ENCODE measurements around the gene CHD5.
"Not testable (repeated sequence)": the region's sequence is repeated elsewhere in the genome, so short reads cannot be mapped to it uniquely, and the experiment has no call there.

Gene CHD5

GRCh38 chr1:6081901-6082300 lies 98.2 kb downstream of the CHD5 start:
- in situ Hi-C loops (cut with HindIII; ENCODE audit: low pct_unique_long_range_greater_than_20kb, low sequenced_read_pairs) = no loop called here
- no peak for DNase-seq (ENCODE audit: low read depth in 1 of 2, low spot score in 1 of 2)
- TF ChIP-seq JUND (IDR thresholded peaks at IDR 0.05; ENCODE audit: low read depth) = no peak

GRCh38 chr1:6080469-6080868 lies 99.7 kb downstream of the CHD5 start:
- in situ Hi-C loops (cut with HindIII; ENCODE audit: low pct_unique_long_range_greater_than_20kb, low sequenced_read_pairs) = no loop called here
- TF ChIP-seq JUND (IDR thresholded peaks at IDR 0.05; ENCODE audit: low read depth) = no peak
- DNase-seq (ENCODE audit: low read depth in 1 of 2, low spot score in 1 of 2) = peak; percentile 37 to 56

- in situ Hi-C loops (cut with HindIII; ENCODE audit: low pct_unique_long_range_greater_than_20kb, low sequenced_read_pairs) = no loop called here
- DNase-seq (ENCODE audit: low read depth in 1 of 2, low spot score in 1 of 2) = no peak
- no peak for TF ChIP-seq JUND (IDR thresholded peaks at IDR 0.05; ENCODE audit: low read depth)
Measured at GRCh38 chr1:6077919-6078318, 102.2 kb downstream of the CHD5 start.

- TF ChIP-seq JUND (IDR thresholded peaks at IDR 0.05; ENCODE audit: low read depth) = no peak
- in situ Hi-C loops (cut with HindIII; ENCODE audit: low pct_unique_long_range_greater_than_20kb, low sequenced_read_pairs) = no loop called here
- no peak for DNase-seq (ENCODE audit: low read depth in 1 of 2, low spot score in 1 of 2)
Measured at GRCh38 chr1:6077506-6077905, 102.6 kb downstream of the CHD5 start.

- not testable (repeated sequence) for DNase-seq (ENCODE audit: low read depth in 1 of 2, low spot score in 1 of 2)
Measured at GRCh38 chr1:6077061-6077460, 103.1 kb downstream of the CHD5 start.

DNA sequence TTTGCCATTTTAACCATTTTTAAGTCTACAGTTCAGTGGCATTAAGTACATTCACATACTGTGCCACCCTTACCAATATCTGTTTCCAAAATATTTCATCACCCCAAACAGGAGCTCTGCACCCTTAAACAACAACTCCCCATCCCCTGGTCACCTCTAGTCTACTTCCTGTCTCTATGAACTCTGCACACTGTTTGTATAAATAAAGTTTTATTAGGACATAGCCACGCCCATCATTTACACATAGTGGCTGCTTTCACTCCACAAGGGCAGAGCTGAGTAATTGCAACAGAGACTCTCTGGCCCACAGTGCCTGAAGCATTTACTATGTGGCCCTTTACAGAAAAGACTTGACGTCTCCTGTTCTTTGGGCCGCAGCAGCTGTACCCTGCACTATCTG lies 104.4 kb downstream of the CHD5 start:
- no peak for TF ChIP-seq JUND (IDR thresholded peaks at IDR 0.05; ENCODE audit: low read depth)
- in situ Hi-C loops (cut with HindIII; ENCODE audit: low pct_unique_long_range_greater_than_20kb, low sequenced_read_pairs) = no loop called here
- peak in 1 of 2 experiments; percentile 12 for DNase-seq (ENCODE audit: low read depth in 1 of 2, low spot score in 1 of 2)

More at GRCh38 chr1:6077061-6077460, 103.1 kb downstream of the CHD5 start:
- in situ Hi-C loops (cut with HindIII; ENCODE audit: low pct_unique_long_range_greater_than_20kb, low sequenced_read_pairs) = not testable (repeated sequence)

DNA sequence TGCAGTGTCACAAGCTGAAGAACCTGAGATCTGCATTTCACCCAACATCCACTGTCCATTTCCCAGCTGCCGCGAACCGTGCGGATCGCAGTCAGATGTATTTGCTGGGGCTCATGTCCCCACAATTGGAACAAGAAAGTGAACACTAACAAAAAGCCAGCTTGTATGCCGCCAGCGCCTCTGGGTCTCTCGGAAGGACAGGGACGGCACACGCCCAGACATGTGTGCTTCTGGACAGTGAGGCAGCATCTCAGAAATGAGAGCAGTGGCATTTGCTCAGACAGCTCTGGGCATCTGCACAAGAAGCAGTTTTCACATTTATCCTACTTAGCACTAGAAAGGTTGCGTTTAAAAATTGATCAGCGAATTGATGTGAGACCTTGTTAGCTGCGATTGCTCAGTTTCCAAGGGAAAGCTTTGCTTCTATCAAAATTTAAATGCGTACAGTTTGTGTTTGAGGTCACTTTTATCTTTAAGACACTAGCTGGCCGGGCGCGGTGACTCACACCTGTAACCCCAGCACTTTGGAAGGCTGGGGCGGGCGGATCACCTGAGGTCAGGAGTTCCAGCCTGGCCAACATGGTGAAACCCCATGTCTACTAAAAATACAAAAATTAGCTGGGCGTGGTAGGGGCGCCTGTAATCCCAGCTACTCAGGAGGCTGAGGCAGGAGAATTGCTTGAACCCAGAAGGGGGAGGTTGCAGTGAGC lies 105.8 kb downstream of the CHD5 start:
- in situ Hi-C loops (cut with HindIII; ENCODE audit: low pct_unique_long_range_greater_than_20kb, low sequenced_read_pairs) = no loop called here
- TF ChIP-seq JUND (IDR thresholded peaks at IDR 0.05; ENCODE audit: low read depth) = no peak
- no peak for DNase-seq (ENCODE audit: low read depth in 1 of 2, low spot score in 1 of 2)

- in situ Hi-C loops (cut with HindIII; ENCODE audit: low pct_unique_long_range_greater_than_20kb, low sequenced_read_pairs) = no loop called here
- no peak for TF ChIP-seq JUND (IDR thresholded peaks at IDR 0.05; ENCODE audit: low read depth)
Measured at GRCh38 chr1:6073480-6074053, 106.6 kb downstream of the CHD5 start.

DNA sequence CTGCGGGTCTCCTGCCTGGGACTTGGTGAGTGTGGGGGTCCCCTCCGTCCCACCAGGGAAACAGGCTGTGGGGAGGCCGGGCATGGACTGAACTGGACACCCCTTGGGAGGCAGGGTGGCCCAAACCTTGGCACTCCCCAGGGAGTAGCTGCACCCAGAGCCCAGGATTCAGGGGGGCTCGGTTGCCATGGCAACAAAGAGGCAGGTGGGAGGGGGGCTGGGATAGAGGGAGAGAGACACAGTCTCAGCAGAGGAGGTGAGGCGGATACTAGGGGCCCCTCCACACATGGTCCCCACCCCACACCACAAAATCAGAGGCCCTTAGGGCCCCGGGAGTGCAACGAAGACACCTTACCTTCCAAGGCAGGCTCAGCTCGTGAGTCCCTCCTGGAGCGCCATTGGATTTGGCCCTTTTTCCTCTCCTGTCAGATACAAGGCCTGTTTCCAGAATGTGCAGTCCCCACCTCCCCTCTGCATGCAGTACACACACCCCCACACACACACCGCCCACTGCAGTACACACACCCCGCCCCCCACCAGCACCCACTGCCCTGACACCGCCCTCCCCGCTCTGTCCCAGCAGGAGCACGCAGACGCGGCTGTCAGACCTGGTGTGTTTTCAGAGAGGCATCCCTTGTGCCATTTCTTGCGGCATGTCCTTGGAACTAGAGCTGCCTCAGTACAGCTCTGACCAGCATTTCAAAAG lies 107.2 kb downstream of the CHD5 start:
- no peak for TF ChIP-seq JUND (IDR thresholded peaks at IDR 0.05; ENCODE audit: low read depth)
- no peak for DNase-seq (ENCODE audit: low read depth in 1 of 2, low spot score in 1 of 2)
- in situ Hi-C loops (cut with HindIII; ENCODE audit: low pct_unique_long_range_greater_than_20kb, low sequenced_read_pairs) = no loop called here

More at GRCh38 chr1:6073480-6074053, 106.6 kb downstream of the CHD5 start:
- DNase-seq (ENCODE audit: low read depth in 1 of 2, low spot score in 1 of 2) = no peak

- in situ Hi-C loops (cut with HindIII; ENCODE audit: low pct_unique_long_range_greater_than_20kb, low sequenced_read_pairs) = no loop called here
- no peak for TF ChIP-seq JUND (IDR thresholded peaks at IDR 0.05; ENCODE audit: low read depth)
- no peak for DNase-seq (ENCODE audit: low read depth in 1 of 2, low spot score in 1 of 2)
Measured at GRCh38 chr1:6071219-6071618, 108.9 kb downstream of the CHD5 start.

DNA sequence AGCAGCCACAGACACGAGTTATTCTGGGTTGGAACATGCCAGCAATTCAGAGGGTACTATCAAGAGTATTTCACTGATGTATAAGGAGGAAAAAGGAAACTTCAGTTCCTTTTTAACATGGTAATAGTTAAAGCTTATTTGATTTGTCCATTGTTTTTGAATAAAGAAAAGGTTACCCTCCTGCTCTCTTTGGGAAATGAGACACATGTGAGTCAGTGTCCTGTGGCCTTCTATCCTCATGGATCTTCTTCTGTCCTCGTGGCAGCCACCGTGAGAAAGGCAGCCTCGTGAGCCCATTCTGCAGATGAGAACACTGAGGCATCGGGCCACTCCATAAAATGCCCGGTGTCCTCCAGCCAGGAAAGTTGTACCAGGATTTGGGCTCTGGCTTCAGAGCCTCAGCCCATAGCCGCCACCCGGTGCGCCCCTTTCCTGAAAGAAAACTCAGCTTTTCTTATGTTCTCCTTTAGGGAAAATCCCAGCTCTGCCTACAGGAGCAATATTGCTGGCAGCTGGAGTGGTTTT lies 109.6 kb downstream of the CHD5 start:
- DNase-seq (ENCODE audit: low read depth in 1 of 2, low spot score in 1 of 2) = no peak
- TF ChIP-seq JUND (IDR thresholded peaks at IDR 0.05; ENCODE audit: low read depth) = no peak
- in situ Hi-C loops (cut with HindIII; ENCODE audit: low pct_unique_long_range_greater_than_20kb, low sequenced_read_pairs) = no loop called here

GRCh38 chr1:6069573-6069972 lies 110.5 kb downstream of the CHD5 start:
- no peak for TF ChIP-seq JUND (IDR thresholded peaks at IDR 0.05; ENCODE audit: low read depth)
- DNase-seq (ENCODE audit: low read depth in 1 of 2, low spot score in 1 of 2) = no peak
- in situ Hi-C loops (cut with HindIII; ENCODE audit: low pct_unique_long_range_greater_than_20kb, low sequenced_read_pairs) = no loop called here

GRCh38 chr1:6068932-6069331 lies 111.2 kb downstream of the CHD5 start:
- in situ Hi-C loops (cut with HindIII; ENCODE audit: low pct_unique_long_range_greater_than_20kb, low sequenced_read_pairs) = no loop called here
- DNase-seq (ENCODE audit: low read depth in 1 of 2, low spot score in 1 of 2) = no peak
- no peak for TF ChIP-seq JUND (IDR thresholded peaks at IDR 0.05; ENCODE audit: low read depth)

Measured in T47D (cell line).